ENCODE results near the gene CYP4B1. TPM values are rescaled to one million over a fixed set of nuclear protein-coding genes. Genes with fewer than 3 reads are reported as not detected.

CYP4B1 gene
- total RNA-seq, 1 experiment from 2014 or later = 0.30 TPM

GRCh38 chr1:46813858-46814396, 15.1 kb downstream of the CYP4B1 start:
- no peak for TF ChIP-seq POLR2AphosphoS5 (IDR thresholded peaks at IDR 0.05; ENCODE audit: low read depth, low read length)
- TF ChIP-seq MAX (IDR thresholded peaks at IDR 0.05) = no peak
- no peak for TF ChIP-seq ZBTB33 (IDR thresholded peaks at IDR 0.05; ENCODE audit: extremely low read depth, insufficient replicate concordance, low read length)
- no peak for TF ChIP-seq ELF1 (IDR thresholded peaks at IDR 0.05; ENCODE audit: borderline replicate concordance, low read depth)
- TF ChIP-seq POLR2A (IDR thresholded peaks at IDR 0.05; ENCODE audit: borderline replicate concordance, extremely low read depth, insufficient read depth, insufficient read length) = no peak
- TF ChIP-seq ATF3 (IDR thresholded peaks at IDR 0.05) = no peak
- no peak for TF ChIP-seq SP1 (IDR thresholded peaks at IDR 0.05; ENCODE audit: low read depth)
- TF ChIP-seq EZH2 (IDR thresholded peaks at IDR 0.05) = no peak
- no peak for TF ChIP-seq SIN3A (IDR thresholded peaks at IDR 0.05; ENCODE audit: low read depth)
- no peaks in the 10 kb centered on the region for H3K9me2 ChIP-seq (ENCODE audit: insufficient read depth)
- intact Hi-C loops (cut with micrococcal nuclease) = no loop called here
- H2AFZ ChIP-seq (ENCODE audit: low read depth, low read length, poor library complexity, severe bottlenecking) = no peak overlapping the region
- no peak overlapping the region for H3K27ac ChIP-seq (ENCODE audit: low read depth, low read length)
- H3K4me3 ChIP-seq (replicated peaks in 1 of 2; ENCODE audit: low read depth in 1 of 2, low read length in 2 of 2) = no peak overlapping the region
- RAD21 ChIA-PET (ENCODE audit: low non-redundant PET in 1 of 2, low total read pairs in 2 of 2, uncharacterized antibody in 2 of 2, unreplicated experiment in 2 of 2) = no interaction called here
- DNase-seq (ENCODE audit: low read depth, low spot score) (no peak), ATAC-seq (no peak)
- no peaks in the 10 kb centered on the region for H3K36me3 ChIP-seq (ENCODE audit: control insufficient read depth in 1 of 2, insufficient read depth in 2 of 2, low read length in 2 of 2)
- H3K9me3 ChIP-seq (ENCODE audit: control insufficient read depth in 1 of 2, insufficient read depth in 1 of 2, low read depth in 1 of 2, low read length in 2 of 2) = no peaks in the 10 kb centered on the region
- no peak overlapping the region for H3K4me2 ChIP-seq (ENCODE audit: low read length)
- H3K9ac ChIP-seq (ENCODE audit: low read length) = no peak overlapping the region
- H4K20me1 ChIP-seq (ENCODE audit: insufficient read depth) = no peaks in the 10 kb centered on the region
- CTCF ChIA-PET = no interaction called here
- H3K4me1 ChIP-seq (ENCODE audit: control insufficient read depth in 1 of 2, insufficient read depth in 2 of 2, low read length in 2 of 2) = no peaks in the 10 kb centered on the region
- H3K27me3 ChIP-seq (ENCODE audit: insufficient read depth, low read length) = no peaks in the 10 kb centered on the region
- BruUV-seq (replicated peaks) = no TSS peak
- no peaks in the 10 kb centered on the region for H3K79me2 ChIP-seq (ENCODE audit: insufficient read depth, low read length)
- POLR2A ChIA-PET = no interaction called here
